ENCODE data around the gene IRF4.

DNA sequence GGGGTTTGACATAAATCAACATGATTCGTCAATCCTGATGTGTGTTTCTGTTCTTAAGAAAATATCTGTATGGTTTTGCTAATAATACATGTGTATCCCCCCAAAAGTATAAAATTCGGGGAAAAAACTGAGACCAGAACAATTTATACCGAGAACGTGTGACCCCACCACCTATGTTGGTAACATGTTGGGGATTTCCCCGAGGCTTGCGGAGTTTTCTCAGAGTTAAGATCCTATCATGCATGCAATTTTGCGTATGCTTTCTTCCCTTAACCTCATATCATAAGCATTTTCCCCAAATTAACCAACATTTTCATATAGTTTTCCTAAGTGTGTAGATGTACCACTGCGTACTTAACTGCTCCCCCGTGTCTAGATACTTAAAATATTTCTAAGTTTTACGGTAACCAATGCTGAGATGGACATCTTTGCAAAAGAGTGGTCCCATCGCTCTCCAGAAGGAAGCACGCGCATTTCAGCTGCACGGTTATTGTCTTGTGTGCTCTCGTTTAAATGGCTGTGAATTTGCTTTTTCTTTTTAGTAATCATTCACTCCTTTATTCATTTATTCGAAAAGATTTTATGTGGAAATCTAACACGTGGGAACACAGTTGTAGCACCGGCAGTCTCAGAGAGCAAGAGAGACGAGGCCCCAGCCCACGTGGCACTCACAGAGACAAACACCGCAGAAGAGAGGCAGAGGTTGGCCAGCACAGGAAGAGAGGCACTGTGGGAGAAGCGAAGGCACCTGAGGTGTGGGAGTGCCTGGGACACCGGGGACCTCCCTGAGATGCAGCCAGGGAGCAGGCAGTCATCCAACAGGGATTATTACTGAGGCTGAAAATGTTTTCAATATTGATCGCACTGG is 13.2 kb upstream of the IRF4 start:
- TF ChIP-seq EZH2 (IDR thresholded peaks at IDR 0.05; ENCODE audit: borderline replicate concordance, low read depth, low read length, poor library complexity, severe bottlenecking) (no peak), CTCF (conservative IDR thresholded peaks at IDR 0.05; ENCODE audit: low read depth, low read length) (no peak)

All from A673 (cell line).